Fibroblast of mammary gland (primary cell): ENCODE results near the gene TBRG4.

ENCODE experiments used
- DNase-seq: peaks from one replicate; pipeline ENCODE4 v3.0.0-alpha.2; 2010; ENCODE audit warnings: low read depth
- H3K4me3 ChIP-seq: 2 replicates; pipeline ENCODE4 v1.5.1; 2011; ENCODE audit warnings: low read depth, mild to moderate bottlenecking, low read length, moderate library complexity; ENCODE audit not compliant: control insufficient read depth
- TF ChIP-seq, protein P1 (sequence below): conservative IDR thresholded peaks from 2 replicates; pipeline ENCODE4 v1.5.1; 2011; ENCODE audit warnings: low read depth, low read length, inconsistent platforms; ENCODE audit not compliant: control insufficient read depth, insufficient read depth

TBRG4 gene

GRCh38 chr7:45133352-45133751 lies 21.9 kb upstream of the TBRG4 start:
- DNase-seq, result no peak
- no peak overlapping the region for H3K4me3 ChIP-seq
- TF ChIP-seq, protein P1, sequence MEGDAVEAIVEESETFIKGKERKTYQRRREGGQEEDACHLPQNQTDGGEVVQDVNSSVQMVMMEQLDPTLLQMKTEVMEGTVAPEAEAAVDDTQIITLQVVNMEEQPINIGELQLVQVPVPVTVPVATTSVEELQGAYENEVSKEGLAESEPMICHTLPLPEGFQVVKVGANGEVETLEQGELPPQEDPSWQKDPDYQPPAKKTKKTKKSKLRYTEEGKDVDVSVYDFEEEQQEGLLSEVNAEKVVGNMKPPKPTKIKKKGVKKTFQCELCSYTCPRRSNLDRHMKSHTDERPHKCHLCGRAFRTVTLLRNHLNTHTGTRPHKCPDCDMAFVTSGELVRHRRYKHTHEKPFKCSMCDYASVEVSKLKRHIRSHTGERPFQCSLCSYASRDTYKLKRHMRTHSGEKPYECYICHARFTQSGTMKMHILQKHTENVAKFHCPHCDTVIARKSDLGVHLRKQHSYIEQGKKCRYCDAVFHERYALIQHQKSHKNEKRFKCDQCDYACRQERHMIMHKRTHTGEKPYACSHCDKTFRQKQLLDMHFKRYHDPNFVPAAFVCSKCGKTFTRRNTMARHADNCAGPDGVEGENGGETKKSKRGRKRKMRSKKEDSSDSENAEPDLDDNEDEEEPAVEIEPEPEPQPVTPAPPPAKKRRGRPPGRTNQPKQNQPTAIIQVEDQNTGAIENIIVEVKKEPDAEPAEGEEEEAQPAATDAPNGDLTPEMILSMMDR, result no peak

- DNase-seq, result no peak
- TF ChIP-seq, protein P1, result no peak
Measured at GRCh38 chr7:45132708-45133320, 21.3 kb upstream of the TBRG4 start.

GRCh38 chr7:45131891-45132290 lies 20.4 kb upstream of the TBRG4 start:
- DNase-seq, result no peak
- TF ChIP-seq, protein P1, result no peak

More at GRCh38 chr7:45132708-45133320, 21.3 kb upstream of the TBRG4 start:
- no peak overlapping the region for H3K4me3 ChIP-seq

GRCh38 chr7:45130910-45131309 lies 19.4 kb upstream of the TBRG4 start:
- no peak for DNase-seq
- H3K4me3 ChIP-seq, result no peak overlapping the region
- TF ChIP-seq, protein P1, result no peak

More at GRCh38 chr7:45131891-45132290, 20.4 kb upstream of the TBRG4 start:
- H3K4me3 ChIP-seq, result no peak overlapping the region

DNA sequence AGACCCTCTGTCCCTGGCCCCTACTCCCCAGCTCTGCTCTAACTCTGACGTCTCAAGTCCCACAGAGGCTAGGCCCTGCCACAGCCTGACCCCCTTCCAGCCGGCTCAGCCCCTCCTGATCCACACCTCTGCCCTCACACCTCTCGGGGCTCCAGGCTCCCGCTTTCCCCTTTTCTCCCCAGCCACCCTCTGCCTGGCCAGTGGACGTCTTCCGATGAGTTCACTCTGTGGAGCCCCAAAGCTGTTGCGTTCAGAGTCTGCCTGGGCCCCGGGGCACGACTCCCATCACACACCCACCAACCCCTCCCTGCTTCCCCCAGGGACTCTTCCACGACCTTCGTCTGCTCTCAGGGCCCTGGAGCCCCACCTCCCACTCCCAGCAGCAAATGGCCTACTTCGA lies 18.4 kb upstream of the TBRG4 start:
- TF ChIP-seq, protein P1, result no peak
- no peak overlapping the region for H3K4me3 ChIP-seq
- no peak for DNase-seq

DNA sequence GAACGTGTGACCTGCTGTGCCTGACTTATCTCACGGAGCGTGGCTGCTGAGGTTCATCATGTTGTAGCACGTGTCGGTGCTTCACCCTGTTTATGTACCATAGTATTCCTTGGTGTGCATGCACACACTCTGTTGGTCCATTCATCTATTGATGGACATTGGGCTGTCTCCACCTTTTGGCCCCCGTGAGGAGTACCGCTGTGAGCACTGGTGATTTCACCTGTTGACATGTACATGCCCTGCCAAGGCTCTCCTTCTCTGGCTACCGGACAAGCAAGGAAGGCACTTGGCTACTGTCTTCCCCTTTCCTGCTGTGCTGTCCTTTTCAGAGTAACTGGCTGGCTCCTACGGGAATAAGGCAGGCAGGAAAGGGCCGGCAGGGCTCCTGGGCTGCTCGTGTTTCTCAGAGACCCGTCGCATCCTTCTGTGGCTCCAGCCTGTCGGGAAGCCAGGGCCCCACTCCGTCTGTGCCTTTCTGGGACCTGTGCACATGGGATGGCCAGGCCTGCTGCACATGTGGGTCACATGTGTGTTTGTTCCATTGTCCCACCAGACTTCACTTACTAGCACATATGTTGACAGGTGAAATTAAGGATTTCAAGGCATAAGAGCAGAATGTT lies 17.8 kb upstream of the TBRG4 start:
- TF ChIP-seq, protein P1, result no peak
- DNase-seq, result no peak
- H3K4me3 ChIP-seq, result no peak overlapping the region

DNA sequence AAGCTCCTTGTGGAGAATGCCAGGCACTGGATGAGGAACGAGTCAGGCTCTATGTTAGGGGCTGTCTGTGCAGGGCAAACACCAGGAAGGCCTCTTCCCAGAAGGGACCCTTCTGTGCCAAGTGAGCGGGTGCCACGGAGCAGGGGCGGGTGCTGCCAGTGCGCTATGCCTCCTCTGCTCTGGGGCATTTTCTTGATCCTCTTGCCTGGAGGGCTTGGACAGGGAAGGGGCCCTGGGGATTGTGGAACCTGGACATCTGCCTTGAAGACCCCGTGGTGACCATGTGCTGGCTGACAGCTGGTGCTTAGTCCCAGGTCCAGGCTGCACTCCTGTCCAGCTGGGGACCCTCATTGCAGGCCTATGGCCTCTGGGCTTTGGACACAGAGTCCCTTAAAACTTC lies 15.4 kb upstream of the TBRG4 start:
- no peak for DNase-seq
- H3K4me3 ChIP-seq, result no peak overlapping the region
- TF ChIP-seq, protein P1, result no peak
